Transverse colon (tissue), 4 donors: ENCODE results near the gene ADM2. TPM values are rescaled to one million over a fixed set of nuclear protein-coding genes. Genes with fewer than 3 reads are reported as not detected.

Experiments
- DNase-seq: peaks from one replicate; pipeline ENCODE4 v3.0.0-alpha.2; 2019
- H3K27ac ChIP-seq, 4 donors: fragments of 200-600 bp; sonication (generic); 2 replicates each; pipeline ENCODE4 v1.5.1; 2016 to 2018; ENCODE audit warnings: inconsistent platforms in 4 of 4
- H3K27me3 ChIP-seq: fragments of 200-600 bp; sonication (generic); 2 replicates; pipeline ENCODE4 v1.5.1; 2017; ENCODE audit warnings: inconsistent platforms
- H3K36me3 ChIP-seq, 4 donors: fragments of 200-600 bp; sonication (generic); 2 replicates each; pipeline ENCODE4 v1.5.1; 2017 to 2019; ENCODE audit warnings: inconsistent platforms in 4 of 4
- H3K4me1 ChIP-seq, 4 donors: fragments of 200-600 bp; sonication (generic); 2 replicates each; pipeline ENCODE4 v1.5.1; 2017 to 2020; ENCODE audit warnings: inconsistent platforms in 4 of 4
- H3K4me3 ChIP-seq, 4 donors: fragments of 200-600 bp; sonication (generic); 1 replicate in 1 of 4; 2 replicates in 3 of 4; pipeline versions ENCODE4 v1.5.1 to v1.6.1; 2017 to 2019; ENCODE audit warnings: inconsistent platforms in 4 of 4
- H3K9me3 ChIP-seq, 2 donors: fragments of 200-600 bp; sonication (generic); 2 replicates each; pipeline ENCODE4 v1.5.1; 2017 to 2019; ENCODE audit warnings: inconsistent platforms in 2 of 2
- CTCF ChIP-seq, 5 experiments: fragments of 200-600 bp in 3 of 5; fragments of 450-650 bp in 2 of 5; sonication (generic) in 3 of 5; IDR thresholded peaks; 1 replicate in 2 of 5; 2 replicates in 3 of 5; pipeline ENCODE4 v1.5.1; 2016 to 2017; ENCODE audit warnings: antibody characterized with exemption in 5 of 5, inconsistent platforms in 3 of 5, mild to moderate bottlenecking in 2 of 5, moderate library complexity in 1 of 5
- EP300 ChIP-seq: sonication (generic); formaldehyde crosslinking; IDR thresholded peaks from one replicate; pipeline ENCODE4 v1.6.1; 2017; ENCODE audit warnings: antibody characterized with exemption, low read depth
- POLR2A ChIP-seq: fragments of 450-650 bp; IDR thresholded peaks from one replicate; pipeline ENCODE4 v1.6.1; 2016; ENCODE audit warnings: antibody characterized with exemption, mild to moderate bottlenecking, moderate library complexity
- POLR2AphosphoS5 ChIP-seq, 3 donors: sonication (generic); formaldehyde crosslinking; IDR thresholded peaks; one replicate each; pipeline ENCODE4 v1.6.1; 2016; ENCODE audit warnings: antibody characterized with exemption in 3 of 3
- WGBS, 2 donors: methylation state at CpG; one replicate each; pipeline ENCODE4 v1.1.5; 2018; ENCODE audit warnings: low coverage in 1 of 2; 5-methylcytosine and 5-hydroxymethylcytosine counted together
- in situ Hi-C, 4 donors: fragments of 200-750 bp; cut with MboI; loops; one replicate each; pipeline versions ENCODE4 v1.15.0 to v1.15.1; 2017; ENCODE audit warnings: low sequenced_read_pairs in 3 of 4, low pct_ligation_motif_present in 1 of 4, low pct_unique_long_range_greater_than_20kb in 1 of 4
- intact Hi-C: fragments of 100-400 bp; cut with DNase I; formaldehyde crosslinking; loops from one replicate; pipeline ENCODE4 v1.15.1; 2023; ENCODE audit warnings: low total_unique reads
- total RNA-seq, 4 donors: library from RNA; depleted of rRNA; stranded (reverse); fragments of >200 nt; gene quantifications; one replicate each; pipeline ENCODE4 v1.1.0, GENCODE V29; 2016

Gene ADM2
- total RNA-seq, 4 donors from 2014 or later = 0.75 to 5.4 (median 1.2) TPM

- Histone ChIP-seq H3K36me3 (peaks cover 0 to 21% (median 4%) of the 10 kb centered on the region in 4 donors), H3K27ac (no peak overlapping the region), H3K27me3 (no peaks in the 10 kb centered on the region), H3K4me3 (no peak overlapping the region), H3K4me1 (peaks cover 0 to 12% (median 9%) of the 10 kb centered on the region in 4 donors), H3K9me3 (no peaks in the 10 kb centered on the region)
- 85% methylated on average over 26 of the region's 27 CpGs; no CpG with 5 or more reads in 1 of the 2 donors for WGBS, 2 donors
- no peak for TF ChIP-seq CTCF (IDR thresholded peaks at IDR 0.05)
- TF ChIP-seq POLR2A = no peak
- no peak for TF ChIP-seq POLR2AphosphoS5 (IDR thresholded peaks at IDR 0.05)
- no peak for TF ChIP-seq EP300
- no peak for DNase-seq
- in situ Hi-C loops = no loop called here
- intact Hi-C loops = no loop called here
Measured at GRCh38 chr22:50447576-50448551, 33.5 kb upstream of the ADM2 start.

GRCh38 chr22:50452649-50453048 lies 28.7 kb upstream of the ADM2 start:
- WGBS, 2 donors = 90% methylated on average over 5 of the region's 5 CpGs; no CpG with 5 or more reads in 1 of the 2 donors
- in situ Hi-C loops = no loop called here
- Histone ChIP-seq H3K4me3 (no peak overlapping the region), H3K9me3 (no peaks in the 10 kb centered on the region), H3K36me3 (peaks cover 0 to 34% (median 15%) of the 10 kb centered on the region in 4 donors), H3K27ac (no peak overlapping the region), H3K4me1 (no peaks in the 10 kb centered on the region), H3K27me3 (no peaks in the 10 kb centered on the region)
- TF ChIP-seq CTCF (IDR thresholded peaks at IDR 0.05) (no peak), POLR2A (no peak), EP300 (no peak), POLR2AphosphoS5 (IDR thresholded peaks at IDR 0.05) (no peak)
- intact Hi-C loops = no loop called here
- DNase-seq = no peak

- H3K27me3 ChIP-seq = no peaks in the 10 kb centered on the region
- in situ Hi-C loops = no loop called here
- intact Hi-C loops = no loop called here
- DNase-seq = no peak
- WGBS, 2 donors = 92% methylated on average over 25 of the region's 27 CpGs; no CpG with 5 or more reads in 1 of the 2 donors
- no peak overlapping the region for H3K4me3 ChIP-seq
- no peaks in the 10 kb centered on the region for H3K4me1 ChIP-seq
- H3K27ac ChIP-seq = no peak overlapping the region
- H3K9me3 ChIP-seq = no peaks in the 10 kb centered on the region
- TF ChIP-seq POLR2A = no peak
- TF ChIP-seq CTCF (IDR thresholded peaks at IDR 0.05) = no peak
- no peak for TF ChIP-seq EP300
- TF ChIP-seq POLR2AphosphoS5 (IDR thresholded peaks at IDR 0.05) = no peak
- H3K36me3 ChIP-seq = peaks cover 0 to 36% (median 19%) of the 10 kb centered on the region in 4 donors
Measured at GRCh38 chr22:50454556-50455075, 26.7 kb upstream of the ADM2 start.

- H3K9me3 ChIP-seq = no peaks in the 10 kb centered on the region
- no peaks in the 10 kb centered on the region for H3K27me3 ChIP-seq
- intact Hi-C loops (no loop called here), in situ Hi-C loops (no loop called here)
- no peak overlapping the region for H3K27ac ChIP-seq
- H3K4me1 ChIP-seq = no peaks in the 10 kb centered on the region
- H3K4me3 ChIP-seq = no peak overlapping the region
- H3K36me3 ChIP-seq = peaks cover 0 to 41% (median 22%) of the 10 kb centered on the region in 4 donors
- TF ChIP-seq POLR2A (no peak), CTCF (IDR thresholded peaks at IDR 0.05) (no peak)
- 98% methylated on average over 12 of the region's 18 CpGs; no CpG with 5 or more reads in 1 of the 2 donors for WGBS, 2 donors
- no peak for DNase-seq
Measured at GRCh38 chr22:50455201-50455600, 26.1 kb upstream of the ADM2 start.
